Keratinocyte (primary cell): ENCODE data around the gene LIN7A. TPM values are rescaled to one million over a fixed set of nuclear protein-coding genes. Genes with fewer than 3 reads are reported as not detected.

Source experiments
- DNase-seq: peaks from one replicate; pipeline ENCODE4 v3.0.0-alpha.2; 2011; ENCODE audit warnings: low read depth, missing footprints, low spot score
- FAIRE-seq: peaks from 2 replicates; lab custom pipeline; 2011; peaks lifted over from hg19 to GRCh38; lab: Jason Lieb, UNC
- H2AFZ ChIP-seq: 2 replicates; pipeline ENCODE4 v1.6.0; 2012; ENCODE audit warnings: low read length, control low read depth, inconsistent platforms; ENCODE audit not compliant: control insufficient read depth
- H3K27ac ChIP-seq: 2 replicates; pipeline ENCODE4 v1.5.1; 2011; ENCODE audit warnings: low read length; ENCODE audit not compliant: control insufficient read depth, insufficient read depth
- H3K27me3 ChIP-seq: 3 replicates; pipeline ENCODE4 v1.6.0; 2011; ENCODE audit warnings: low read length; ENCODE audit not compliant: control insufficient read depth, insufficient read depth; ENCODE audit errors: extremely low read depth
- H3K36me3 ChIP-seq, 2 experiments: 2 replicates in 1 of 2; 3 replicates in 1 of 2; pipeline ENCODE4 v1.5.1; 2011; ENCODE audit warnings: low read length in 2 of 2, mild to moderate bottlenecking in 1 of 2; ENCODE audit not compliant: control insufficient read depth in 2 of 2, insufficient read depth in 2 of 2; ENCODE audit errors: extremely low read depth in 1 of 2
- H3K4me1 ChIP-seq: 3 replicates; pipeline ENCODE4 v1.5.1; 2011; ENCODE audit warnings: low read length; ENCODE audit not compliant: control insufficient read depth, insufficient read depth; ENCODE audit errors: extremely low read depth
- H3K4me2 ChIP-seq: 3 replicates; pipeline ENCODE4 v1.6.0; 2011; ENCODE audit warnings: low read depth, low read length; ENCODE audit not compliant: control insufficient read depth, insufficient read depth; ENCODE audit errors: extremely low read depth
- H3K4me3 ChIP-seq, 3 experiments: fragments of 200-600 bp in 1 of 3; sonication (generic) in 1 of 3; 2 replicates in 2 of 3; 3 replicates in 1 of 3; pipeline ENCODE4 v1.5.1; 2011 to 2016; ENCODE audit warnings: low read length in 3 of 3, mild to moderate bottlenecking in 3 of 3, control low read depth in 2 of 3, inconsistent platforms in 1 of 3, low read depth in 1 of 3, mixed read lengths in 1 of 3, mixed run types in 1 of 3, moderate library complexity in 1 of 3; ENCODE audit not compliant: control insufficient read depth in 2 of 3, insufficient read depth in 2 of 3; ENCODE audit errors: extremely low read depth in 1 of 3
- H3K79me2 ChIP-seq: 2 replicates; pipeline ENCODE4 v1.6.0; 2012; ENCODE audit warnings: low read length; ENCODE audit not compliant: control insufficient read depth, insufficient read depth
- H3K9ac ChIP-seq: 3 replicates; pipeline ENCODE4 v1.6.0; 2011; ENCODE audit warnings: low read length; ENCODE audit not compliant: control insufficient read depth, insufficient read depth; ENCODE audit errors: extremely low read depth
- H3K9me1 ChIP-seq: 3 replicates; pipeline ENCODE4 v1.6.0; 2011; ENCODE audit warnings: low read length; ENCODE audit not compliant: control insufficient read depth, insufficient read depth; ENCODE audit errors: extremely low read depth
- H3K9me3 ChIP-seq: 2 replicates; pipeline ENCODE4 v1.5.1; 2012; ENCODE audit warnings: low read depth, low read length; ENCODE audit not compliant: control insufficient read depth
- H4K20me1 ChIP-seq: 3 replicates; pipeline ENCODE4 v1.6.0; 2011; ENCODE audit warnings: low read length; ENCODE audit not compliant: control insufficient read depth, insufficient read depth; ENCODE audit errors: extremely low read depth
- EZH2 ChIP-seq: IDR thresholded peaks from one replicate; pipeline ENCODE4 v1.6.1; 2012; ENCODE audit warnings: inconsistent platforms, mild to moderate bottlenecking, low read length, moderate library complexity
- dilution Hi-C: fragments of 300-500 bp; cut with MboI; formaldehyde crosslinking; loops from one replicate; pipeline ENCODE4 v1.7.0; 2020; ENCODE audit warnings: low sequenced_read_pairs; ENCODE audit not compliant: extremely low pct_ligation_motif_present
- polyA plus RNA-seq, 5 experiments: library from polyadenylated mRNA; depleted of rRNA in 3 of 5; stranded (reverse) in 3 of 5; stranded (forward) in 1 of 5; unstranded in 1 of 5; fragments of >200 nt; gene quantifications; 1 replicate in 1 of 5; 2 replicates in 3 of 5; 3 replicates in 1 of 5; pipeline versions ENCODE4 v1.2.1 to v1.2.3, GENCODE V29; 2011 to 2012; ENCODE audit warnings: missing spikeins in 2 of 5, low read depth in 1 of 5, low replicate concordance in 1 of 5
- TF ChIP-seq, protein P1 (sequence below), 3 experiments: IDR thresholded peaks in 1 of 3; conservative IDR thresholded peaks in 1 of 3; optimal IDR thresholded peaks in 1 of 3; 2 replicates in 2 of 3; 3 replicates in 1 of 3; pipeline versions ENCODE3 to v1.5.1; 2011; ENCODE audit warnings: low read length in 3 of 3, mild to moderate bottlenecking in 3 of 3, moderate library complexity in 2 of 3, control low read depth in 1 of 3, inconsistent platforms in 1 of 3; ENCODE audit not compliant: insufficient read depth in 2 of 3; ENCODE audit errors: extremely low read depth in 1 of 3

Gene LIN7A
- polyA plus RNA-seq, 1 donor (not counting 4 experiments of a cell fraction or from before 2014, with no cell fraction given): not detected

DNA sequence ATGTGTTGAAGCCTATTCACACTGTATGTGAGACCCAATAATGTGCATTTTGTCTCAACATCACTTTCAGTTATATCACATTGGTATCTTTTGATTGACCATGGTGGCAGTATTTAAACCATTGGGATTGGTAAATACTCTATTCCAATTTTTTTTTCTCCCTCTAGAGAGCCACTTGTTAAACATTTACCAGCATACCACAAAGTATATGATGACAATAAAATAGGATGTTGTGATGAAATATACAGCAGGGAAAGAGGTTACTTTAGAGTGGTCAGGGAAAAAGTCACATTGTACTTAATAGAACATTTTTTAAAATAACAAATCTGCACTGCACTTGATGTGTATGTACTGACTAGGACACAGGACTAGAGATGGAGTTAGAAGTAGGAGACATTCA lies 5.6 kb upstream of the LIN7A start:
- no peak for TF ChIP-seq EZH2
- TF ChIP-seq, protein P1, sequence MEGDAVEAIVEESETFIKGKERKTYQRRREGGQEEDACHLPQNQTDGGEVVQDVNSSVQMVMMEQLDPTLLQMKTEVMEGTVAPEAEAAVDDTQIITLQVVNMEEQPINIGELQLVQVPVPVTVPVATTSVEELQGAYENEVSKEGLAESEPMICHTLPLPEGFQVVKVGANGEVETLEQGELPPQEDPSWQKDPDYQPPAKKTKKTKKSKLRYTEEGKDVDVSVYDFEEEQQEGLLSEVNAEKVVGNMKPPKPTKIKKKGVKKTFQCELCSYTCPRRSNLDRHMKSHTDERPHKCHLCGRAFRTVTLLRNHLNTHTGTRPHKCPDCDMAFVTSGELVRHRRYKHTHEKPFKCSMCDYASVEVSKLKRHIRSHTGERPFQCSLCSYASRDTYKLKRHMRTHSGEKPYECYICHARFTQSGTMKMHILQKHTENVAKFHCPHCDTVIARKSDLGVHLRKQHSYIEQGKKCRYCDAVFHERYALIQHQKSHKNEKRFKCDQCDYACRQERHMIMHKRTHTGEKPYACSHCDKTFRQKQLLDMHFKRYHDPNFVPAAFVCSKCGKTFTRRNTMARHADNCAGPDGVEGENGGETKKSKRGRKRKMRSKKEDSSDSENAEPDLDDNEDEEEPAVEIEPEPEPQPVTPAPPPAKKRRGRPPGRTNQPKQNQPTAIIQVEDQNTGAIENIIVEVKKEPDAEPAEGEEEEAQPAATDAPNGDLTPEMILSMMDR (optimal IDR thresholded peaks at IDR 0.05 in 1 of 3, IDR thresholded peaks at IDR 0.05 in 1 of 3, conservative IDR thresholded peaks at IDR 0.05 in 1 of 3; ENCODE audit: extremely low read depth in 1 of 3, insufficient read depth in 2 of 3, low read length in 3 of 3): no peak
- H3K27me3 ChIP-seq: peaks cover 5% of the 10 kb centered on the region
- no peaks in the 10 kb centered on the region for H3K36me3 ChIP-seq
- H4K20me1 ChIP-seq: no peaks in the 10 kb centered on the region
- H3K9me3 ChIP-seq: no peaks in the 10 kb centered on the region
- no peak overlapping the region for H2AFZ ChIP-seq
- H3K9ac ChIP-seq: no peak overlapping the region
- H3K4me2 ChIP-seq: no peak overlapping the region
- no peak for FAIRE-seq
- dilution Hi-C loops: no loop called here
- H3K27ac ChIP-seq: no peak overlapping the region
- no peak for DNase-seq
- no peaks in the 10 kb centered on the region for H3K4me1 ChIP-seq
- no peaks in the 10 kb centered on the region for H3K79me2 ChIP-seq
- no peaks in the 10 kb centered on the region for H3K9me1 ChIP-seq
- H3K4me3 ChIP-seq: no peak overlapping the region

DNA sequence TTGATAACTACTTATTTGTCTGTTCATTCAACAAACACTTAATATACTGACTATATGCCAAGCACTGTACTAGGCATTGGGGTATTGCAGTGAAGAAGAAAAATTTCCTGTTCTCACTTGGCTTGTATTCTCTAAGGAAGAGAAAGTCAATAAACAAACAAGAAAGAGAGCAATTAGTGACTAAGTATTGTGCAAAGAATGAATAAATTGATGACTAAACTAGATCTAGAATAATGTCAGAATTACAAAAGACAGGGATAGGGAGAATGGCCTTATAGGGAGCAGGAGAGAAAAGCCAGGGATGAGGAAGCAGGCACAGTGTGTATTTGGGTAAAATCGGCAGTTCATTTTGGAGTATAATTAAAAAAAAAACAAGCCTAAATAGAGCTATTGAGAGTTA lies 4.2 kb upstream of the LIN7A start:
- FAIRE-seq (no peak), DNase-seq (no peak)
- Histone ChIP-seq H3K27me3 (peaks cover 17% of the 10 kb centered on the region), H3K79me2 (no peaks in the 10 kb centered on the region), H3K36me3 (no peaks in the 10 kb centered on the region), H3K27ac (no peak overlapping the region), H4K20me1 (no peaks in the 10 kb centered on the region), H3K9ac (no peak overlapping the region), H2AFZ (no peak overlapping the region), H3K4me3 (no peak overlapping the region), H3K4me2 (no peak overlapping the region), H3K9me3 (no peaks in the 10 kb centered on the region), H3K4me1 (peaks cover under 1% of the 10 kb centered on the region), H3K9me1 (no peaks in the 10 kb centered on the region)
- dilution Hi-C loops: no loop called here
- TF ChIP-seq, protein P1 (optimal IDR thresholded peaks at IDR 0.05 in 1 of 3, IDR thresholded peaks at IDR 0.05 in 1 of 3, conservative IDR thresholded peaks at IDR 0.05 in 1 of 3; ENCODE audit: extremely low read depth in 1 of 3, insufficient read depth in 2 of 3, low read length in 3 of 3): no peak
- no peak for TF ChIP-seq EZH2
